Nephron progenitor cell (in vitro differentiated cells): ENCODE measurements around the gene OR6J1.
A peak's percentile ranks its signal among the peaks of the same experiment; 100 is the strongest.

Experiments used
- DNase-seq: peaks from one replicate; pipeline ENCODE4 v3.0.0; 2021
- H3K27ac Mint-ChIP-seq: 2 replicates; pipeline ENCODE4 v1.8.0; 2021; ENCODE audit warnings: mild to moderate bottlenecking, moderate library complexity, mixed read lengths
- H3K27me3 Mint-ChIP-seq: 2 replicates; pipeline ENCODE4 v1.8.0; 2021; ENCODE audit warnings: mild to moderate bottlenecking, low read depth, mixed read lengths; ENCODE audit not compliant: poor library complexity
- H3K36me3 Mint-ChIP-seq: 2 replicates; pipeline ENCODE4 v1.8.0; 2021; ENCODE audit warnings: low read depth, mixed read lengths
- H3K4me1 Mint-ChIP-seq: 2 replicates; pipeline ENCODE4 v1.8.0; 2021; ENCODE audit warnings: mixed read lengths
- H3K4me3 Mint-ChIP-seq: 2 replicates; pipeline ENCODE4 v1.8.0; 2021; ENCODE audit warnings: mild to moderate bottlenecking, moderate library complexity, mixed read lengths
- H3K9me3 Mint-ChIP-seq: 2 replicates; pipeline ENCODE4 v1.8.0; 2021; ENCODE audit warnings: mild to moderate bottlenecking, moderate library complexity, mixed read lengths
- TF ChIP-seq, protein P1 (sequence below): fragments of 200-600 bp; sonication (generic); IDR thresholded peaks from 2 replicates; pipeline ENCODE4 v1.5.0; 2021; ENCODE audit warnings: antibody characterized with exemption

OR6J1 gene

DNA sequence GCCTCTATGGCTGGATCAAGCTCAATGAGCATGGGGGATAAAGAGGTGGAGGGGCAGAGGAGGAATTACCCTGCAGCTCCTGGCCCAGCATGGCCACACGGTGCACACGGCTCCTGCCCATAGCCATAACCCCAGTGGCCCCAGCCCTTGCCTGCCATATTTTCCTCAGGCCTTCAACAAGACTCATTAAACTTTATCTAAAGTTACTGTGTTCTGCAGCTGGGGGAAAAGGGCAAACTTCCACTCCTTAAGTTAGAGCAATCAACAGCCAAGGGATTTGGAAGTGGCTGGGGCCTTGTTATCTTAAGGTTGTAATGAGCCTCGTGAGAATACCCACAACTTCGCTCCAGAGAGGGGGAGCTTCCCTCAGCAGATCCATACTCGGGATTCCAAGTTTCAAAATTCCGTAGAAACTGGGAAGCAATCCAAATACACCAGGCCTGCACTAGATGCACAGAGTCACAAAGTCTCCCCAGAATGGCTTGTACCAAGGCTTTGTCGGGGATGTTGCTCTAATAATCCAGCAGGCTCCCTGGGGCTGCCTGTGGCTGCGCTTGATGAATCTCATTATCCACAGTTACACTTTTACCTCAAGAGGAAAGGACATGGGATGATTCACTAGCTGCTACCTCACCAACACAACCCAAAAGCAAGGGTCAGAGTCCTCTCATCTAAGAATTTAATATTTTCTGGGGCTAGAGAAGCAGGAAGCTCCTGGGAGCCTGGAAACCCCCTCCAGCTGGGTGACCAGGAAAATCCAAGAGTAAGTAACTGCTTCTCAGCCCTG lies 13.0 kb upstream of the OR6J1 start:
- Mint-ChIP-seq H3K4me3 (no peak overlapping the region), H3K4me1 (peaks cover 30% of the 10 kb centered on the region), H3K36me3 (no peaks in the 10 kb centered on the region), H3K27me3 (peaks cover 3% of the 10 kb centered on the region), H3K9me3 (no peaks in the 10 kb centered on the region), H3K27ac (peak overlapping the region; percentile 87)
- TF ChIP-seq, protein P1, sequence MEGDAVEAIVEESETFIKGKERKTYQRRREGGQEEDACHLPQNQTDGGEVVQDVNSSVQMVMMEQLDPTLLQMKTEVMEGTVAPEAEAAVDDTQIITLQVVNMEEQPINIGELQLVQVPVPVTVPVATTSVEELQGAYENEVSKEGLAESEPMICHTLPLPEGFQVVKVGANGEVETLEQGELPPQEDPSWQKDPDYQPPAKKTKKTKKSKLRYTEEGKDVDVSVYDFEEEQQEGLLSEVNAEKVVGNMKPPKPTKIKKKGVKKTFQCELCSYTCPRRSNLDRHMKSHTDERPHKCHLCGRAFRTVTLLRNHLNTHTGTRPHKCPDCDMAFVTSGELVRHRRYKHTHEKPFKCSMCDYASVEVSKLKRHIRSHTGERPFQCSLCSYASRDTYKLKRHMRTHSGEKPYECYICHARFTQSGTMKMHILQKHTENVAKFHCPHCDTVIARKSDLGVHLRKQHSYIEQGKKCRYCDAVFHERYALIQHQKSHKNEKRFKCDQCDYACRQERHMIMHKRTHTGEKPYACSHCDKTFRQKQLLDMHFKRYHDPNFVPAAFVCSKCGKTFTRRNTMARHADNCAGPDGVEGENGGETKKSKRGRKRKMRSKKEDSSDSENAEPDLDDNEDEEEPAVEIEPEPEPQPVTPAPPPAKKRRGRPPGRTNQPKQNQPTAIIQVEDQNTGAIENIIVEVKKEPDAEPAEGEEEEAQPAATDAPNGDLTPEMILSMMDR = no peak
- DNase-seq = no peak

DNA sequence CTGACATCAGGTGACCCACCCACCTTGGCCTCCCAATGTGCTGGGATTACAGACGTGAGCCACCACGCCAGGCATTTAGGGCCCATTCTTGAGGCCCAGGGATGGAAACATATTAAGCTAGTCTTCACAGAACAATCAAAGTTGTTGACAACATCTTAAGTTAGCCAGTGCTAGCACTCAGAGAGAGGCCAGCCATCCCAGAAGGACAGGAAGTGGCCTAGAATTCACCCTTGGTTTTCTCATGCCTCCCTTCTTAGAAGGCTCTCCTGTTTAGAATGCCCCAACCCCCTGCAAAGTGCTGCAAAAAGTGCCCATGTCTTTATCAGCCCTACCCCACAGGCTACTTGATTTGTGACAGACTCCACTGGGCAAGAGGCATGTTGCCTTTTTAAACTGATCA lies 12.1 kb upstream of the OR6J1 start:
- no peak overlapping the region for H3K27ac Mint-ChIP-seq
- no peak for DNase-seq
- TF ChIP-seq, protein P1 = no peak
- H3K27me3 Mint-ChIP-seq = peaks cover 3% of the 10 kb centered on the region
- no peaks in the 10 kb centered on the region for H3K36me3 Mint-ChIP-seq
- no peak overlapping the region for H3K4me3 Mint-ChIP-seq
- H3K9me3 Mint-ChIP-seq = no peaks in the 10 kb centered on the region
- peaks cover 30% of the 10 kb centered on the region for H3K4me1 Mint-ChIP-seq

DNA sequence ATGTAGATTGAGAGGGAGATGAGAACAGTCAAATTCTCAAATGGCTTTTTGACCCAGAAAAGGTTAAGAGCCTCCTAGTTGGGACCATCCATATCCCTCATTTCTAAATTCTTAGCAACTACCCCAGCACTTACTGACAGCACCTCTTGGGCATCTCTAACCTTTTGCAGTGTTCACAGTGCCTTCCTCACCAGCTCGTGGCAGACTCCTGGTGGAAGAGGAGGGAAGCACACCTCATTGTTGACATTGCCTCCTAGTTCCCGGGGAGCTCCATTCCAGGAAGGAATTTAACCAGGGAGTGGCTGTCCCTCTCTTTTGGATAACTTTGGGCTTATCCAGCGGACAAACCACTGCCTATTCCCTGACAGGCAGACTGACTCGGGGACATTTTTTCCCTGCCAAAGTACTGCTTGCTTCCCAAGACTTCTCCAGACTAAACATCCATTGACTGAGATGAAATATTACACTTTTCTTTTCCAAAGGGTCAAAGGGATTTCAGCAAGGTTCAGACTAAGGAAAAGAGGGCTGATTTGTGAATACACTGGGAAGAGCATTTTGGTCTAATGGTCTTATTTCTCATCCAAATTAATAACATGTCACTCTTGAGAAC lies 9.0 kb upstream of the OR6J1 start:
- peaks cover 30% of the 10 kb centered on the region for H3K4me1 Mint-ChIP-seq
- TF ChIP-seq, protein P1 = peak; percentile 75
- H3K4me3 Mint-ChIP-seq = no peak overlapping the region
- peaks cover 7% of the 10 kb centered on the region for H3K27me3 Mint-ChIP-seq
- no peak overlapping the region for H3K27ac Mint-ChIP-seq
- DNase-seq = peak; percentile 70
- H3K36me3 Mint-ChIP-seq = no peaks in the 10 kb centered on the region
- no peaks in the 10 kb centered on the region for H3K9me3 Mint-ChIP-seq

- peaks cover 16% of the 10 kb centered on the region for H3K4me1 Mint-ChIP-seq
Measured at GRCh38 chr14:22651586-22651985, 7.4 kb upstream of the OR6J1 start.

DNA sequence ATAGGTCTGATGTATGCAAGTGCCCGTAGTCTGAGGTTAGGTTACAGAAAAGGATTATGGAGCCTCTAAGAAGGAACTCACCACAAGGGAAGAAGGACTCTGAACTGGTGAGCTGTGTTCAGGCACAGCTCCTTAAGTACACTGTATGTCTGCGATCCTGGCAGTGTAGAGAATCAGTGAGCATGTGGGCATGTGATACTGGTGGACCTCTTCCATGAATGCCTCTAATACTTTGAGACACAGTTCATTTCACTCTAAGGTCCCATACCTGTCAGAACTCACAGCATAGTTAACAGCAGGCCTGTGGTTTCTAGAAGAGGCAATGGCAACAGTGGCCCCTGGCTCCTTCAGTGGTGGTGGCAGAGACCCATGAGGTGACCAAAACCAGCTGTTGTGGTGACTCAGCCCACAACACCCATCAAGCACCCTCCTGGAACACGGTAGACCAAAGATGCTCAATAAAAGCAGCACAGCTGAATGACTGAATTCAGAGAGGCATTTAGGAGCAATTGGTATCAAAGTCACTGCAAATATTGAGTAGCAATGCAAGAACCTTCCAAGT lies 6.9 kb upstream of the OR6J1 start:
- H3K27ac Mint-ChIP-seq = peak overlapping the region; percentile 46
- H3K36me3 Mint-ChIP-seq = no peaks in the 10 kb centered on the region
- peaks cover 10% of the 10 kb centered on the region for H3K27me3 Mint-ChIP-seq
- no peak overlapping the region for H3K4me3 Mint-ChIP-seq
- peaks cover 11% of the 10 kb centered on the region for H3K4me1 Mint-ChIP-seq
- no peaks in the 10 kb centered on the region for H3K9me3 Mint-ChIP-seq
- no peak for DNase-seq
- TF ChIP-seq, protein P1 = no peak

More at GRCh38 chr14:22651586-22651985, 7.4 kb upstream of the OR6J1 start:
- Mint-ChIP-seq H3K27ac (no peak overlapping the region), H3K36me3 (no peaks in the 10 kb centered on the region), H3K27me3 (peaks cover 10% of the 10 kb centered on the region), H3K9me3 (no peaks in the 10 kb centered on the region), H3K4me3 (no peak overlapping the region)
- DNase-seq = no peak
- TF ChIP-seq, protein P1 = no peak
